Mesendoderm (in vitro differentiated cells): ENCODE data around the gene TEP1.

Experiments used
- DNase-seq: peaks from one replicate; pipeline ENCODE4 v3.0.0; 2013
- H2AK5ac ChIP-seq: 2 replicates; pipeline ENCODE4 v1.6.1; 2013; ENCODE audit warnings: low read length, inconsistent platforms
- H2BK120ac ChIP-seq: 2 replicates; pipeline ENCODE4 v1.6.1; 2013; ENCODE audit warnings: low read depth, mild to moderate bottlenecking, low read length, moderate library complexity, mixed read lengths
- H2BK15ac ChIP-seq: replicated peaks from 2 replicates; pipeline ENCODE4 v1.6.1; 2013; ENCODE audit warnings: low read depth, mild to moderate bottlenecking, moderate library complexity
- H2BK5ac ChIP-seq: 2 replicates; pipeline ENCODE4 v1.6.1; 2013; ENCODE audit warnings: low read length, inconsistent platforms
- H3K18ac ChIP-seq: 2 replicates; pipeline ENCODE4 v1.6.1; 2013; ENCODE audit warnings: mild to moderate bottlenecking, low read length, mixed read lengths
- H3K23ac ChIP-seq: one replicate; pipeline ENCODE4 v1.6.1; 2013; ENCODE audit warnings: low read length
- H3K27ac ChIP-seq: 2 replicates; pipeline ENCODE4 v1.5.1; 2013; ENCODE audit warnings: low read depth, mild to moderate bottlenecking, inconsistent platforms, low read length, moderate library complexity
- H3K27me3 ChIP-seq: 2 replicates; pipeline ENCODE4 v1.6.1; 2013; ENCODE audit warnings: low read length, control low read depth, mild to moderate bottlenecking, inconsistent platforms; ENCODE audit not compliant: insufficient read depth, poor library complexity
- H3K36me3 ChIP-seq: 2 replicates; pipeline ENCODE4 v1.6.1; 2013; ENCODE audit warnings: low read length, inconsistent platforms; ENCODE audit not compliant: control insufficient read depth, insufficient read depth
- H3K4ac ChIP-seq: one replicate; pipeline ENCODE4 v1.6.1; 2013; ENCODE audit warnings: low read depth, mild to moderate bottlenecking, low read length, moderate library complexity
- H3K4me1 ChIP-seq: 2 replicates; pipeline ENCODE4 v1.6.1; 2013; ENCODE audit warnings: low read depth, low read length, inconsistent platforms; ENCODE audit not compliant: control insufficient read depth
- H3K4me2 ChIP-seq: 2 replicates; pipeline ENCODE4 v1.6.1; 2013; ENCODE audit warnings: low read length
- H3K4me3 ChIP-seq: 2 replicates; pipeline ENCODE4 v1.5.1; 2013; ENCODE audit warnings: mild to moderate bottlenecking, low read length
- H3K56ac ChIP-seq: one replicate; pipeline ENCODE4 v1.6.1; 2013; ENCODE audit warnings: low read length
- H3K79me1 ChIP-seq: 2 replicates; pipeline ENCODE4 v1.6.1; 2013; ENCODE audit warnings: low read length, inconsistent platforms
- H3K79me2 ChIP-seq: 2 replicates; pipeline ENCODE4 v1.6.1; 2013; ENCODE audit warnings: mild to moderate bottlenecking, low read length; ENCODE audit not compliant: control insufficient read depth, insufficient read depth
- H3K9ac ChIP-seq: 2 replicates; pipeline ENCODE4 v1.6.1; 2013; ENCODE audit warnings: low read length, inconsistent platforms
- H4K5ac ChIP-seq: one replicate; pipeline ENCODE4 v1.6.1; 2013; ENCODE audit warnings: low read length
- H4K8ac ChIP-seq: one replicate; pipeline ENCODE4 v1.6.1; 2013; ENCODE audit warnings: low read depth, mild to moderate bottlenecking, control low read depth, low read length, moderate library complexity
- WGBS: extraction: QIAGEN DNeasy Blood & Tissue Kit; methylation state at CpG from one replicate; pipeline ENCODE4 v1.1.7; 2013; ENCODE audit warnings: low lambda C conversion rate, missing lambda C conversion rate; ENCODE audit not compliant: insufficient coverage; ENCODE audit errors: extremely low coverage; 5-methylcytosine and 5-hydroxymethylcytosine counted together

TEP1 gene

DNA sequence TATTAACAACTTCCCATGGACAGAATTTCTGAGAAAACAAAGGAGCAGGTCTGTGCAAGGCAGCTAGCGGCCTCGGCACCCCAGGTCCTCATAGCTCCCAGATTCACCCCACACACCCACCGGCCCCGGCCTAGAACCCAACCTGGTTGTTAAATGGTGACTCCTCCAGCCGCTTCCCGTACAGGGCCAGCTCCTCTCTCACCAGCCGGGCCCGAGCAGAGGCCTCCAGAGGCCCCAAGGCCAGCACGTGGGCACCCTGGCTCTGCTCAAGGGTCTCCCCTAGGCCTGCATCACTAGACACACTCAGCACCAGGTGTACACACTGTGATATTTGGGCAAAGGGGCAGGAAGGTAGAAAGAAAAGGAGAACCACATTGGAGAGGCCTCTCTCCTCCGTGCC is 30.3 kb downstream of the TEP1 start:
- Histone ChIP-seq H3K4me1 (no peaks in the 10 kb centered on the region), H3K4ac (no peak overlapping the region), H3K36me3 (peaks cover 17% of the 10 kb centered on the region), H4K5ac (no peak overlapping the region), H2BK120ac (no peak overlapping the region), H3K9ac (no peak overlapping the region), H3K23ac (no peak overlapping the region), H3K27ac (no peak overlapping the region), H3K4me3 (no peak overlapping the region), H3K4me2 (no peak overlapping the region), H3K79me2 (no peaks in the 10 kb centered on the region), H2AK5ac (no peak overlapping the region), H2BK15ac (no peak overlapping the region), H3K79me1 (no peaks in the 10 kb centered on the region), H2BK5ac (no peak overlapping the region), H3K18ac (no peak overlapping the region), H4K8ac (no peak overlapping the region), H3K56ac (no peak overlapping the region), H3K27me3 (no peaks in the 10 kb centered on the region)
- no CpG with 5 or more reads among the region's 10 CpGs for WGBS
- no peak for DNase-seq

DNA sequence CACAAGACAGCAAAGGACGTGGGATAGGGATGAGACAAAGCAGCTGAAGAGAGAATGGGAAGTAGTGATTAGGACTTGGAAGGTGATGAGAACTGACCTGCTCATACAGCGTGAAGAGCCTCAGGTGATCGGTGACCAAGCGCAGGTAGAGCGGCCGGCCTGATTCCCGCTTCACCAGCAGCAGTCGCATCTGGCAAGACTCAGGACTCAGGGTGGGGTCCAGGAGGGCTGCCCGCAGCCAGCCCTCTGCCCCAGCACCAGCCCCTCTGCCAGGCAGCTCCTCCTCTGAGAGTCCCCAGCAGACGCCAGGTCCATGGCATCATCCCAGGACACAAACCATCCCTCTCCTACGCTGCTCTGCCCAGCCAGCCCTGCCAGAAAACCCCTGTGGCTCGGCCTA is 30.8 kb downstream of the TEP1 start:
- WGBS, result no CpG with 5 or more reads among the region's 12 CpGs

DNA sequence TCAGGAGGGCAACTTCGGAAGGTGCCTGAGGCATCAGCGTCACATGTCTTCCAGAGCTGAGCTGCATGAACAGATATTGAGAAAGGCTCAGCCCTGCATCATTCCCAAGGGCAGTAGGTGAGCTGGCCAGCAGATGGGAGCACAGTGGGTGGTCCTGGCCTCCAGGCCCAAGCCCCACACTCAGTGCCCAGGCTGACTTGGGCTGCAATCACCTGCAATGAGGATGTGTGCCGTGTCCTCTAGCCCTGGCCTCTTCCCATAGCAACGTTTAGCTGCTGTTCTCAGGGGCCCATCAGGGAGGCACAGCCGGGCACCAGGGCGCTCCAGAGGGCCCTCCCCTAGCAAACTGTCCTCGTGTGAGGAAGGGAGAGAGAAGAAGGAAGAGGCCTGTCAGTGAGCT is 32.0 kb downstream of the TEP1 start:
- Histone ChIP-seq H3K79me1 (no peaks in the 10 kb centered on the region), H3K9ac (no peak overlapping the region), H4K5ac (no peak overlapping the region), H3K4me2 (no peak overlapping the region), H3K4me3 (no peak overlapping the region), H3K27ac (no peak overlapping the region), H3K4me1 (no peaks in the 10 kb centered on the region), H3K18ac (no peak overlapping the region), H2BK120ac (no peak overlapping the region), H3K27me3 (no peaks in the 10 kb centered on the region), H4K8ac (no peak overlapping the region), H3K56ac (no peak overlapping the region), H3K23ac (no peak overlapping the region), H2AK5ac (no peak overlapping the region), H3K36me3 (peaks cover 19% of the 10 kb centered on the region), H3K79me2 (no peaks in the 10 kb centered on the region), H3K4ac (no peak overlapping the region), H2BK5ac (no peak overlapping the region), H2BK15ac (no peak overlapping the region)
- no peak for DNase-seq
- WGBS, result no CpG with 5 or more reads among the region's 7 CpGs

More for the DNA sequence above, 30.8 kb downstream of the TEP1 start:
- Histone ChIP-seq H3K4ac (no peak overlapping the region), H3K4me2 (no peak overlapping the region), H3K36me3 (peaks cover 17% of the 10 kb centered on the region), H3K79me1 (no peaks in the 10 kb centered on the region), H3K23ac (no peak overlapping the region), H2BK15ac (no peak overlapping the region), H3K27ac (no peak overlapping the region), H4K8ac (no peak overlapping the region), H3K4me1 (no peaks in the 10 kb centered on the region), H3K9ac (no peak overlapping the region), H3K18ac (no peak overlapping the region), H2BK120ac (no peak overlapping the region), H2BK5ac (no peak overlapping the region), H3K27me3 (no peaks in the 10 kb centered on the region), H4K5ac (no peak overlapping the region), H3K56ac (no peak overlapping the region), H3K4me3 (no peak overlapping the region), H2AK5ac (no peak overlapping the region), H3K79me2 (no peaks in the 10 kb centered on the region)
- no peak for DNase-seq

DNA sequence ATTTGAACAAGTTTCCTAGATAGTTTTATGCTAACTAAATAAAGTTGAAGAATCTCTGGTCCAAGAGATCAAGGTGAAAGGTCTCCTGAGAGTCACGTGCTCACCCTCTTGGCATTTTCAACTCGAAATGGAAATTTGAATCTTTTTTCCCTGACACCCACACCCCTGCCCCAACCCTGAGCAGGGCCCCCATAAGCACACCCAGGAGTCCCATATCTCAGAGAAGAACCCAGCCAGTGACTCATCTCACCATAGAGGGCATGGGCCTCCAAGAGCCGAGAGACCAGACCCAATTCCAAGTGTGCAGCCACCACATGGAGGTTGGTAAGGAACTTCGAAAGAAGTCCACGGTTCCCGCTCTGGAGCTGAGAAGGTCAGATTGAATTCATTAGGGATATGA is 32.6 kb downstream of the TEP1 start:
- no peak overlapping the region for H2BK5ac ChIP-seq
- H3K27ac ChIP-seq, result no peak overlapping the region
- H3K79me1 ChIP-seq, result no peaks in the 10 kb centered on the region
- no peak overlapping the region for H3K4me2 ChIP-seq
- no peaks in the 10 kb centered on the region for H3K4me1 ChIP-seq
- no peaks in the 10 kb centered on the region for H3K79me2 ChIP-seq
- H3K56ac ChIP-seq, result no peak overlapping the region
- H3K4me3 ChIP-seq, result no peak overlapping the region
- H3K9ac ChIP-seq, result no peak overlapping the region
- H2BK15ac ChIP-seq, result no peak overlapping the region
- DNase-seq, result no peak
- no peak overlapping the region for H3K4ac ChIP-seq
- no peak overlapping the region for H3K18ac ChIP-seq
- peaks cover 20% of the 10 kb centered on the region for H3K36me3 ChIP-seq
- H4K5ac ChIP-seq, result no peak overlapping the region
- WGBS, result no CpG with 5 or more reads among the region's 6 CpGs
- H2BK120ac ChIP-seq, result no peak overlapping the region
- H3K23ac ChIP-seq, result no peak overlapping the region
- no peak overlapping the region for H4K8ac ChIP-seq
- no peak overlapping the region for H2AK5ac ChIP-seq
- H3K27me3 ChIP-seq, result no peaks in the 10 kb centered on the region

DNA sequence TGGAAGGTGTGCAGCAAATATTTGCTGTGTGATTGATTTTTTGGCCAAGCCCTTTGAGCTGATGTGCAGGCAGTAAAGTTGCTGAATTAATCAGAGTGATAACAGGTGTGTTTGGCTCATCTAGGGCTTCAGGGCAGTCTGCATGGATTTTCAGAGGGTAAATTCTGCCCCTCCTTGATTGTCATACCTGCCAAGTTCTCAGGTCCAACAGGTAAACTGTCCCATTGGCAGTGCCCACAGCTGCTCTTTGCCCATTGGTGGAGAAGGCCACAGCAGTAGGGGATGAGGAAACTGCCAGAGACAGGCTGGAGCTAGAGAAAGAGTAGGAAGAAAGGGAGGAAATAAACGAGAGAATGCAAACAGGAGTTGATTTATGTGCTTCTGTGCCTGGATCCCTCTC is 33.6 kb downstream of the TEP1 start:
- Histone ChIP-seq H2BK5ac (no peak overlapping the region), H2BK120ac (no peak overlapping the region), H3K4me2 (no peak overlapping the region), H3K9ac (no peak overlapping the region), H3K79me2 (no peaks in the 10 kb centered on the region), H3K4me3 (no peak overlapping the region), H3K27me3 (no peaks in the 10 kb centered on the region), H3K27ac (no peak overlapping the region), H2BK15ac (no peak overlapping the region), H3K4ac (no peak overlapping the region), H3K18ac (no peak overlapping the region), H3K79me1 (no peaks in the 10 kb centered on the region), H3K56ac (no peak overlapping the region), H3K23ac (no peak overlapping the region), H4K5ac (no peak overlapping the region), H2AK5ac (no peak overlapping the region), H3K4me1 (no peaks in the 10 kb centered on the region), H3K36me3 (peaks cover 22% of the 10 kb centered on the region), H4K8ac (no peak overlapping the region)
- DNase-seq, result no peak
- WGBS, result no CpG with 5 or more reads among the region's 1 CpG

DNA sequence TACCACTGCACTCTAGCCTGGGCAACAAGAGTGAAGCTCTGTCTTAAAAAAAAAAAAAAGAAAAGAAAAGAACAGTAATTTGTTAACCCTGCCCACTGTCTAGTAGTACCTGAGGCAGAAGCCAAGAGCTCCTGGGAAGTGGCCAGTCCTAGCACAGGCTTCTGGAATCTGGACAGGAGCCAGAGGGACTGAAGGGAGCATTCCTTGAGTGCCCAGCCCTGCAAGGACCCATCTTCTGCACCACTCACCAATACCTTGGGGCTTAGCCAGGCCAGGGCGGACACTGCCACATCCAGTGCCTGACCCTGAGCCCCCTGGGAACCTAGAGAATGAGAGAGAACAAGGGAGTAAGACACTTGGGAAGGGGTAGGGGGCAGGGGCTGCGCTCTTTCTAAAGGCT is 36.1 kb downstream of the TEP1 start:
- H3K4me1 ChIP-seq, result no peaks in the 10 kb centered on the region
- no peak overlapping the region for H4K8ac ChIP-seq
- no peak overlapping the region for H3K56ac ChIP-seq
- H3K4ac ChIP-seq, result no peak overlapping the region
- H2AK5ac ChIP-seq, result no peak overlapping the region
- H2BK15ac ChIP-seq, result no peak overlapping the region
- H2BK120ac ChIP-seq, result no peak overlapping the region
- H3K9ac ChIP-seq, result no peak overlapping the region
- H3K27me3 ChIP-seq, result no peaks in the 10 kb centered on the region
- no peaks in the 10 kb centered on the region for H3K79me1 ChIP-seq
- no peak overlapping the region for H3K27ac ChIP-seq
- no peak overlapping the region for H3K23ac ChIP-seq
- H4K5ac ChIP-seq, result no peak overlapping the region
- peaks cover 22% of the 10 kb centered on the region for H3K36me3 ChIP-seq
- H3K79me2 ChIP-seq, result no peaks in the 10 kb centered on the region
- no peak overlapping the region for H3K4me2 ChIP-seq
- H3K4me3 ChIP-seq, result no peak overlapping the region
- H3K18ac ChIP-seq, result no peak overlapping the region
- DNase-seq, result no peak
- no CpG with 5 or more reads among the region's 2 CpGs for WGBS
- no peak overlapping the region for H2BK5ac ChIP-seq
